Mucosa of rectum (tissue), 2 donors: ENCODE measurements around the gene GMNN.
"Not testable (repeated sequence)": the region's sequence is repeated elsewhere in the genome, so short reads cannot be mapped to it uniquely, and the experiment has no call there.

Experiments used
- H3K27ac ChIP-seq, 2 donors: one replicate each; pipeline ENCODE4 v1.7.0; 2013; ENCODE audit warnings: inconsistent platforms in 2 of 2, low read depth in 2 of 2, low read length in 2 of 2
- H3K27me3 ChIP-seq, 2 donors: one replicate each; pipeline ENCODE4 v1.7.0; 2013; ENCODE audit warnings: low read length in 2 of 2; ENCODE audit not compliant: control insufficient read depth in 2 of 2, insufficient read depth in 2 of 2
- H3K36me3 ChIP-seq, 2 donors: one replicate each; pipeline ENCODE4 v1.7.0; 2013; ENCODE audit warnings: low read length in 2 of 2; ENCODE audit not compliant: control insufficient read depth in 2 of 2, insufficient read depth in 2 of 2
- H3K4me1 ChIP-seq, 2 donors: one replicate each; pipeline ENCODE4 v1.7.0; 2013; ENCODE audit warnings: low read length in 2 of 2, mild to moderate bottlenecking in 1 of 2; ENCODE audit not compliant: control insufficient read depth in 2 of 2, insufficient read depth in 2 of 2
- H3K4me3 ChIP-seq, 2 donors: one replicate each; pipeline ENCODE4 v1.7.0; 2013; ENCODE audit warnings: low read length in 2 of 2
- H3K9ac ChIP-seq, 2 donors: one replicate each; pipeline ENCODE4 v1.7.0; 2013; ENCODE audit warnings: low read length in 2 of 2, low read depth in 1 of 2, mild to moderate bottlenecking in 1 of 2
- H3K9me3 ChIP-seq, 2 donors: one replicate each; pipeline ENCODE4 v1.7.0; 2013; ENCODE audit warnings: low read length in 2 of 2; ENCODE audit not compliant: control insufficient read depth in 2 of 2
- donor health status: healthy.
- donor health status: Normal muscosa, but diverticular disease.

Gene GMNN

DNA sequence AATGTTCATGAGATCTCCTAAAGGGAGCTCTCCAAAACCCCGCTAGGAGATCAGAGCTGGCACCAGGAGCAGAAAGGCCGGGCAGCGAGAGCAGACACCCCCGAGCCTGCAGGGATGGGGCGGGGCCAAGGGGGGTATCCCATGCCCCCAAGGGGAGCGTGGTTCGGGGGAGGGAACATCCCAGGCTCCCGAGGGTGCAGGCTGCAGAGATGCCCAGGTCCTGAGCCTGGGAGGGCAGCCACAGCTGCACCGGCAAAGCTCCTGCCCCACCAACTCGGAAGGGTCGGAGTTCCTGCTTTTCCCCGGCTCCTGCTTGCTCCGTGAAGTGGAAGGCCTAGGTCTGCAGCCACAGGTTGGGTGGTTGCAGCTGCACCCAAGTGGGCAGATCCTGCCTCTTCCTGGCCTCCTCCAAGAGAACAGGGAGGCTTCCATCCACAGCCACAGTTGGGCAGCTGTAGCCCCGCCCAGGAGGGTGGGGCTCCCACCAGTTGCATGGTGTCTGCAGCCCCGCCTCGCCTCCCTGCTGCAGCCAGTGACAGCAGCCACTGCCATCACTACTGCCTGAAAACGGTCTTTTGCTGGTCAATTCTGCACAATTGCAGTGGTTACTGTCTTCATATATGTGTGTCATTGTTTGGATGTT lies 13.4 kb upstream of the GMNN start:
- H3K4me1 ChIP-seq = no peaks in the 10 kb centered on the region
- H3K27me3 ChIP-seq = no peaks in the 10 kb centered on the region
- no peaks in the 10 kb centered on the region for H3K9me3 ChIP-seq
- no peaks in the 10 kb centered on the region for H3K36me3 ChIP-seq
- H3K9ac ChIP-seq = no peak overlapping the region
- H3K27ac ChIP-seq = no peak overlapping the region
- H3K4me3 ChIP-seq = no peak overlapping the region

DNA sequence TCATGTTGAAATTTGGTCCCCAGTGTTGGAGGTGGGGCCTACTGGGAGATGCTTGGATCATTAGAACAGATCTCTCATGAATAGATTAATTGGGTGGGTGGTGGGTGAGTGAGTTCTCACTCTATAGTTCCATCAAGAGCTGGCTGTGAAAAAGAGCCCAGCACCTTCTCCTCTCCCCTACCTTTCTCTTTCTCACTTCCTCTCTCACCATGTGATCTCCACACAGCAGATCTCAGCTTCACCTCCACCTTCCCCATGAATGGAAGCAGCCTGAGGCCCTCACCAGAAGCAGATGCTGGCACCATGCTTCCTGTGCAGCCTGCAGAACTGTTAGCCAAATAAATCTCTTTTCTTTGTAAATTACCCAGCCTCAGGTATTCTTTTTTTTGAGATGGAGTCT lies 12.9 kb upstream of the GMNN start:
- no peak overlapping the region for H3K27ac ChIP-seq
- no peak overlapping the region for H3K4me3 ChIP-seq
- H3K27me3 ChIP-seq = no peaks in the 10 kb centered on the region
- H3K9me3 ChIP-seq = no peaks in the 10 kb centered on the region
- H3K9ac ChIP-seq = no peak overlapping the region
- no peaks in the 10 kb centered on the region for H3K36me3 ChIP-seq
- no peaks in the 10 kb centered on the region for H3K4me1 ChIP-seq

DNA sequence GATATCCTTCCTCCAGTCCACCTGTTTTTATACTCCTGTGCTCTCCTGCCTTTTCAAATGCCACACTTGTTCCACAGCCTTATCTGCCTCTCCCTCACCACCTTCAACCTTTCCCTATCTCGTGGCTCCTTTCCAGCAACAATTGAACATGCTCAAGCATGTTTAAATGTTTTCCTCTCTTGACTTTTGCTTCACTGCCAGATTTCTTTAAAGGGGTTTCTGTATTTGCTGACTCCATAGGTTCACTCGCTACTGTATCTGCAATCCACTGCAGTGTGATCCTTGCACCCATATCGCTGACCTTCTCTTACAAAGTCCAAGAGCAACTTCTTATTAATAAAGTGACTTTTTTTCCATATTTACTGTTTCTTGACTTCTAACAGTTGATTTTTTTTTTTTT lies 11.2 kb upstream of the GMNN start:
- no peaks in the 10 kb centered on the region for H3K9me3 ChIP-seq
- H3K27ac ChIP-seq = no peak overlapping the region
- no peaks in the 10 kb centered on the region for H3K4me1 ChIP-seq
- H3K9ac ChIP-seq = no peak overlapping the region
- H3K36me3 ChIP-seq = no peaks in the 10 kb centered on the region
- no peaks in the 10 kb centered on the region for H3K27me3 ChIP-seq
- H3K4me3 ChIP-seq = no peak overlapping the region

- H3K4me3 ChIP-seq = not testable (repeated sequence)
Measured at GRCh38 chr6:24764833-24765828, 9.6 kb upstream of the GMNN start.

DNA sequence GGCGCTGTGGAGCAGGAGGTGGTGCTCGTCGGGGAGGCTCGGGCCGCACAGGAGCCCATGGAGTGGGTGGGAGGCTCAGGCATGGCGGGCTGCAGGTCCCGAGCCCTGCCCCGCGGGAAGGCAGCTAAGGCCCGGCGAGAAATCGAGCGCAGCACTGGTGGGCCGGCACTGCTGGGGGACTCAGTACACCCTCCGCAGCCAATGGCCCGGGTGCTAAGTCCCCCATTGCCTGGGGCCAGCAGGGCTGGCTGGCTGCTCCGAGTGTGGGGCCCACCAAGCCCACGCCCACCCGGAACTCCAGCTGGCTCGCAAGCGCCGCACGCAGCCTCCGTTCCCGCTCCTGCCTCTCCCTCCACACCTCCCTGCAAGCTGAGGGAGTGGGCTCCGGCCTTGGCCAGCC lies 8.8 kb upstream of the GMNN start:
- H3K27ac ChIP-seq, H3K4me3 ChIP-seq, H3K9me3 ChIP-seq, H3K9ac ChIP-seq, H3K36me3 ChIP-seq, H3K27me3 ChIP-seq, H3K4me1 ChIP-seq: not testable (repeated sequence)

More at GRCh38 chr6:24764833-24765828, 9.6 kb upstream of the GMNN start:
- not testable (repeated sequence) for H3K27ac ChIP-seq, H3K9me3 ChIP-seq, H3K4me1 ChIP-seq, H3K36me3 ChIP-seq, H3K9ac ChIP-seq, H3K27me3 ChIP-seq

DNA sequence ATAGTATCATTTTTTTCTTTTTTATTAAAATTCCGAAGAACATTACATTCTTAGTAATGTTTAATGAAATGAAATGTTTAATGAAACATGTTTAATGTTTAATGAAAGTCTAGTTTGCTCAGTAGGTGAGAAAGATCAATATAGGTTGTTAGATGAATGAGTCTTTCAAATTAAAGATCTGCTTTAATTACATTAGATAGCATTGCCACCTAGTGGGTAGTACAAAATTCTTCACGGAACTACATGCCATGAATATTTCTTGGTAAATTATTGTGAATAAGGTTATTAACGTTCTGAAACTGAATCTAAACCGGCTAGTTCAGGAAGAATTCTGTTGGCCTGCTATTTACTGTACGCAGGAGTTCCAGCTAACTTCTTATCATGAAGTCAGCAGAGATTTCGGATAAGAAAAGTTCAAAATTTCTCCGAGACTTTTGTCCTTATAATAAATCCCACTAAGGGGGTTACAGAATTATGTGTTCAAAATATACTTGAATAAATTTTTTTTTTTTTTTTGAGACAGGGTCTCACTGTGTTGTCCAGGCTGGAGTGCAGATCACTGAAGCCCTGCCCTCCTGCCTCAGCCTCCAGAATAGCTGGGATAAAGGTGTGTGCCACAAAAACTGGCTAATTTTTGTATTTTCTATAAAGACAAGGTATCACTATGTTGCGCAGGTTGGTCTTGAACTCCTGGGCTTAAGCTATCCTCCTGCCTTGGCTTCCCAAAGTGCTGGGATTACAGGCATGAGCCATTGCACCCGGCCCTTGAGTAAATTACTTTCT lies 7.9 kb upstream of the GMNN start:
- H3K36me3 ChIP-seq = no peaks in the 10 kb centered on the region
- H3K4me1 ChIP-seq = no peaks in the 10 kb centered on the region
- H3K27me3 ChIP-seq = no peaks in the 10 kb centered on the region
- H3K4me3 ChIP-seq = no peak overlapping the region
- no peaks in the 10 kb centered on the region for H3K9me3 ChIP-seq
- H3K27ac ChIP-seq = no peak overlapping the region
- H3K9ac ChIP-seq = no peak overlapping the region

- Histone ChIP-seq H3K9me3 (no peaks in the 10 kb centered on the region), H3K9ac (no peak overlapping the region)
Measured at GRCh38 chr6:24768361-24768760, 6.4 kb upstream of the GMNN start.

GRCh38 chr6:24775520-24776058 lies 852 bp downstream of the GMNN start:
- peaks cover 11 to 20% of the 10 kb centered on the region in 2 donors for H3K4me1 ChIP-seq

More at GRCh38 chr6:24768361-24768760, 6.4 kb upstream of the GMNN start:
- Histone ChIP-seq H3K36me3 (no peaks in the 10 kb centered on the region), H3K4me1 (no peaks in the 10 kb centered on the region), H3K27ac (no peak overlapping the region), H3K4me3 (no peak overlapping the region), H3K27me3 (no peaks in the 10 kb centered on the region)

DNA sequence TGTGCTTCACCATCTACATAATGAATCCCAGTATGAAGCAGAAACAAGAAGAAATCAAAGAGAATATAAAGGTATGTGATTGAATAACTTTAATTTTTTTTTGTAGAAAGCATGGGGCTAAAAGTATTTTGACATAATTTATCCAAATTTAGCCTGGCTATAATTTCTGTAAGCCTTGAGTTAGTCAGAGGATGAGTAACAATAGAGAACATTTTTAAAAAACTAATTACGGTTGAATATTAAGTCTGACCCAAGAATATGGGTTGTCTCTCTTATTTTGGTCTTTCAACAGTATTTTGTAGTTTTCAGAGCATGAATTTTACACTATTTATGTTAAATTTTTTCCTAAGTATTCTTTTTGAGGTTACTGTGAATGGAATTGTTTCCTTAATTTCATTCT lies 2.5 kb downstream of the GMNN start:
- Histone ChIP-seq H3K9me3 (no peaks in the 10 kb centered on the region), H3K9ac (peak overlapping the region; percentile 15 to 84), H3K4me1 (peaks cover 11 to 21% of the 10 kb centered on the region in 2 donors), H3K4me3 (peak overlapping the region; percentile 93 to 100), H3K36me3 (peaks cover 0 to 7% of the 10 kb centered on the region in 2 donors), H3K27ac (peak overlapping the region in 1 of 2 donors; percentile 29), H3K27me3 (no peaks in the 10 kb centered on the region)

More at GRCh38 chr6:24775520-24776058, 852 bp downstream of the GMNN start:
- H3K9me3 ChIP-seq = no peaks in the 10 kb centered on the region
- peak overlapping the region; percentile 93 to 100 for H3K4me3 ChIP-seq
- H3K36me3 ChIP-seq = no peaks in the 10 kb centered on the region
- H3K27me3 ChIP-seq = no peaks in the 10 kb centered on the region
- H3K27ac ChIP-seq = peak overlapping the region; percentile 94 to 99
- peak overlapping the region; percentile 84 to 100 for H3K9ac ChIP-seq
